ENCODE measurements around the gene TPR. TPM values are rescaled to one million over a fixed set of nuclear protein-coding genes. Genes with fewer than 3 reads are reported as not detected.

TPR gene
- total RNA-seq, 4 donors from 2014 or later, result 57.5 to 99.7 (median 81.0) TPM

- intact Hi-C loops (cut with DNase I; ENCODE audit: low total_unique reads), result no loop called here
- Histone ChIP-seq H3K9me3 (no peaks in the 10 kb centered on the region), H3K36me3 (peaks cover 0 to 56% (median 15%) of the 10 kb centered on the region in 4 donors), H3K27me3 (no peaks in the 10 kb centered on the region), H3K27ac (no peak overlapping the region), H3K4me1 (no peaks in the 10 kb centered on the region), H3K4me3 (no peak overlapping the region)
- no peak for DNase-seq
- 99 to 100% methylated on average over 3 of the region's 3 CpGs for WGBS, 2 donors (ENCODE audit: low coverage in 1 of 2)
- TF ChIP-seq POLR2A (IDR thresholded peaks at IDR 0.05), result no peak
- TF ChIP-seq POLR2AphosphoS5 (IDR thresholded peaks at IDR 0.05), result no peak
- no peak for TF ChIP-seq EP300 (IDR thresholded peaks at IDR 0.05; ENCODE audit: low read depth)
- no peak for TF ChIP-seq CTCF (IDR thresholded peaks at IDR 0.05)
- in situ Hi-C loops (cut with MboI; ENCODE audit: low pct_ligation_motif_present in 1 of 4, low pct_unique_long_range_greater_than_20kb in 1 of 4, low sequenced_read_pairs in 3 of 4), result no loop called here
Measured at GRCh38 chr1:186311375-186312051, 63.5 kb downstream of the TPR start.

GRCh38 chr1:186310307-186310706, 64.7 kb downstream of the TPR start:
- intact Hi-C loops (cut with DNase I; ENCODE audit: low total_unique reads) (no loop called here), in situ Hi-C loops (cut with MboI; ENCODE audit: low pct_ligation_motif_present in 1 of 4, low pct_unique_long_range_greater_than_20kb in 1 of 4, low sequenced_read_pairs in 3 of 4) (no loop called here)
- Histone ChIP-seq H3K4me3 (no peak overlapping the region), H3K27ac (no peak overlapping the region), H3K36me3 (peaks cover 0 to 44% (median 11%) of the 10 kb centered on the region in 4 donors), H3K4me1 (no peaks in the 10 kb centered on the region), H3K9me3 (no peaks in the 10 kb centered on the region), H3K27me3 (no peaks in the 10 kb centered on the region)
- 93 to 100% methylated on average over 4 of the region's 4 CpGs for WGBS, 2 donors (ENCODE audit: low coverage in 1 of 2)
- TF ChIP-seq EP300 (IDR thresholded peaks at IDR 0.05; ENCODE audit: low read depth) (no peak), CTCF (IDR thresholded peaks at IDR 0.05) (no peak), POLR2AphosphoS5 (IDR thresholded peaks at IDR 0.05) (no peak), POLR2A (IDR thresholded peaks at IDR 0.05) (no peak)
- no peak for DNase-seq

- peaks cover 0 to 29% (median 5%) of the 10 kb centered on the region in 4 donors for H3K36me3 ChIP-seq
- no peaks in the 10 kb centered on the region for H3K27me3 ChIP-seq
- no peak for DNase-seq
- in situ Hi-C loops (cut with MboI; ENCODE audit: low pct_ligation_motif_present in 1 of 4, low pct_unique_long_range_greater_than_20kb in 1 of 4, low sequenced_read_pairs in 3 of 4) (no loop called here), intact Hi-C loops (cut with DNase I; ENCODE audit: low total_unique reads) (no loop called here)
- no peaks in the 10 kb centered on the region for H3K4me1 ChIP-seq
- no peak overlapping the region for H3K4me3 ChIP-seq
- 89 to 90% methylated on average over 4 to 6 of the region's 6 CpGs for WGBS, 2 donors (ENCODE audit: low coverage in 1 of 2)
- TF ChIP-seq EP300 (IDR thresholded peaks at IDR 0.05; ENCODE audit: low read depth), result no peak
- TF ChIP-seq CTCF (IDR thresholded peaks at IDR 0.05), result no peak
- no peak for TF ChIP-seq POLR2AphosphoS5 (IDR thresholded peaks at IDR 0.05)
- TF ChIP-seq POLR2A (IDR thresholded peaks at IDR 0.05), result no peak
- H3K9me3 ChIP-seq, result no peaks in the 10 kb centered on the region
- H3K27ac ChIP-seq, result no peak overlapping the region
Measured at GRCh38 chr1:186308264-186309060, 66.6 kb downstream of the TPR start.

GRCh38 chr1:186307445-186307844, 67.6 kb downstream of the TPR start:
- H3K36me3 ChIP-seq, result peaks cover 0 to 18% (median 0%) of the 10 kb centered on the region in 4 donors
- intact Hi-C loops (cut with DNase I; ENCODE audit: low total_unique reads), result no loop called here
- no peak overlapping the region for H3K4me3 ChIP-seq
- no peaks in the 10 kb centered on the region for H3K4me1 ChIP-seq
- no peaks in the 10 kb centered on the region for H3K27me3 ChIP-seq
- WGBS, 2 donors (ENCODE audit: low coverage in 1 of 2), result 100% methylated on average over 3 of the region's 6 CpGs; no CpG with 5 or more reads in 1 of the 2 donors
- H3K9me3 ChIP-seq, result no peaks in the 10 kb centered on the region
- no peak for DNase-seq
- TF ChIP-seq EP300 (IDR thresholded peaks at IDR 0.05; ENCODE audit: low read depth), result no peak
- TF ChIP-seq POLR2A (IDR thresholded peaks at IDR 0.05), result no peak
- no peak for TF ChIP-seq POLR2AphosphoS5 (IDR thresholded peaks at IDR 0.05)
- TF ChIP-seq CTCF (IDR thresholded peaks at IDR 0.05), result no peak
- in situ Hi-C loops (cut with MboI; ENCODE audit: low pct_ligation_motif_present in 1 of 4, low pct_unique_long_range_greater_than_20kb in 1 of 4, low sequenced_read_pairs in 3 of 4), result no loop called here
- H3K27ac ChIP-seq, result no peak overlapping the region
